CD4-positive, alpha-beta T cell treated with Interleukin-17A for 4 hours (primary cell): ENCODE results near the gene TUBE1.

Experiments used
- DNase-seq: peaks from one replicate; pipeline ENCODE4 v3.0.0-alpha.2; 2020; ENCODE audit warnings: mixed read lengths

Gene TUBE1

DNA sequence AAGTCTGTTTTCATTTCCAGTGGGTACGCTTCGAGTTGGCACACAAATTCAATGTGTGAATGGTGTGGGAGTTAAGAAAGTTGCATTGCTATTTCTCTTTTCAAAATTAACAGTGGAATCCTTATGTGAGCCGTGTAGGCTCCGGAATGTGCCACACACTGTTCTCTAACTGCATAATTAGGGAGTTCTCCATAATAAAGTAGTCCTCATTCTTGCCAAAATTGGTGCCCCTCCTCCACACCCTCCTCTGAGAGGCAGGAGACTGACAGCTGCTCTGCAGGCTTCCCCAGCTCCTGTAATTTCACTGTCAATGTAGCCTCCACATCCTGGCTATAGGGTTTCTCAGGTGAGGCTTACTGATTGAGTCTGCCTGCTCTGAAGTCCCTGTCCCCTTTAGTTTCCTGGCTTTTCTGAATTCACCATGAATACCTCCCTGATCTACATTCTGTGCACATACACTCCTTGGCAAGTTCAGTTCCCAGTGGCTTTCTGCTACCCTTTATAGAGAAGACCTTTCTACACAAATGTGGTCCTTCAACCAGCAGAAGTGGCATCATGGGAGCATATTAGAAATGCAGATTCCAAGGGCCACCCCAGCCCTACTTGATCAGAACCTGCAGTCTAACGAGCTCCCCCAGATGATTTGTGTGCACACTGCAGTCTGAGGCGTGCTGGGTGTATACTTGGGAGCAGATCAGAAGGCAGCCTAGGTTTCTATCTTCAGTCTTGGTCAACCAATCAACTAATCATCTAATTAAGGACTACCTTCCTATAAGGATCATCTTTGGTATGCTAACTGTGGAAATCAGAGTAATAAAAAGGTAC lies 53.3 kb downstream of the TUBE1 start:
- DNase-seq: peak; percentile 22

DNA sequence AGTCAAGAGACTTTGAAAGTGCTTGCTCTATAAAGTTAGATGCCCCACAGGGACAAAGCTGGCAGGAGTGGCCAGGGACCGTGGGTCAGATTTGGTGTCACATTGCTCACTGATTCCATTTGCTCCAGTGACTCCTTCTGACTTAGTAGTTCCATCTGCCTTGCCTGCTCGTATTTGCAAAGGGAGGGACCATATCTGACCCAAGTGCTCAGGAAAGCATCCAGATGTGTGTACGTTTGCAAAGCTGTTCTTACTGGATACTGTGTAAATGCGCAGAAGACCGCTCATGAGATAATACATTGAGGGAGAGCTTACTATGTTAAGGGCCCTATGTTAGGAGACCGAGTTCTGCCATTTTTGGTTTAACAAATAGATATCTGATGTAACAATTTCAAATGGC lies 54.6 kb downstream of the TUBE1 start:
- no peak for DNase-seq

DNA sequence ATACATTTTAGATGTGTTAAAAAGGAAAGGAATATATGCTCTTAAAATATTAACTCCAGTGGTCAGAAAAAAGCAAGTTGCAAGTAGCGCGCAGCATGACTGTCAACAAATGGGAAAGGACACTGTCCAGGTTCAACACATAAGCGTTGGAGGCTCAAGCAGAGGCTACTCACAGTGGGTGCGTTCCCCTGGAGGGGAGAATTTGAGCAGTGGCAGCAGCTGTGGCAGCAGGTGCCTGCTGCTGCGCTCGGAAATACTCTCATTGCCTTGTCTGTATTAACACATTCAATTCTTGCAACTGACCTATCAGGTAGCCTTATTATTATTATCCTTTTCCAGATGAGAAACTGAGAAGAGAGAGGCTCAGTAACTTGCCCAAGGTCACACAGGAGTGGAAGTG lies 55.3 kb downstream of the TUBE1 start:
- no peak for DNase-seq

DNA sequence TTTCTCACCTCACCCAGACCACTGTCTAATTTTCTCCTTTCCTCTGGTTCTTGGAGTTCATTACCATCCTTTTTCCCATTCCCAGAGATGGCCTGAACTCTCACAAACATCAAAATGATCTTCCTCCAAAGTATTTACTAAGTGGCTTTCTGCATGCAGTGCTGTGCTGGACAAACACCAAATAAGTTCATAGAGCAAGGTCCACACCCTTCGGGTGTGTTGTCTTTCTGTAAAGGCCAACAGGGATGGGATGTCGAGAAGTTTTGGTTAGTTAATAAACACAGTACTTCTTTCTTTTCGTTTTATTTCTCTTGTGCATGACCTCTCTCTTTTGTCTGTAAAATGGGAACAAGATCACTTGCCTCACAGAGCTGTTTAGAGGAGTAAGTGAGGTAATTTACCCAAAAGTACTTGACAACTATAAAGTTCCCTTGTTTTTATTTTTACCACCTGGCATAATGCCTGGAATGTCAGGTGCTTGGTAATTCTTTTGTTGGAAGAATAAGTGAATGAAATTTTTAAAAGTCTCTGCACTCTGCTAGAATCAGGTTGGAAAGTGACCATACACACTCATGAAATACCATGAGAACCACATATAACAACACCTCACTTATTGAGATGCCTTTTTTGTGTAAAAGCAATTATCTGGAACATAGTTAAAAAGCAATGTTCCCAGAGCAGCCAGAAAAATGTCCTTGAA lies 56.2 kb downstream of the TUBE1 start:
- no peak for DNase-seq

DNA sequence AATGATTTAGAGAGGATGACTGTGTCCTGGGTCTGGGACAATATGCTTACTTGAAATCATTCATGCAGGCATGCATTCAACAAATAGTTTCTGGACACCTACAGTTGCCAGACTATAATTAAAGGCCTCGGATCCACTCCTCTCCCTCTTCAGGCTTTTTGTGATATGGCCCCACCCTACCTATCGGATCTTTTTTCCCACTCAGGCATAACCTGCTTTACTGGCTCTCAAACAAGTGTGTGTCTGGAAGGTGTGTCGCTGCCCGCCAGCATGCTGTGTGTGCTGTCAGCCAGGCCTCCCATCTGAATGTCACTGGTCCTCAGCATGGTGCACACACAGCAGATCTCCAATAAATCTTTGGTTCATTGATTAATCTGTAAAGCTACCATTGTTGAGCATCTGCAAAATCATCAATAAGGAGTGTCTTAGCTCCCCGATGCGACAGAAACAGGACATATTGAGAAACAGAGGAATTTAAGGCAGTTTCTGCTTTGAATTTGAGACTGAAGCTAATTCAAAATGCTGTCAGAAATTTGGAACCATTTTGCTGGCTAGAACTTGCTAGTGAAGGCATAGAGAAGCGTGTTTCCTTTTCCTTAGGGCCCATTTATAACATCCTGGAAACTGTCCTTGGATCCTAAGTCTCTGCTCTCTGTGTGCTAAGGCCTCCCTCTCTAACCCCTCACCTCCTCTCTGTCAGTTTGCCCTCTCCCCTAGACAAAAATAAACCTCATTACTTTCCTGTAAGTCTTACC lies 56.9 kb downstream of the TUBE1 start:
- DNase-seq: no peak

DNA sequence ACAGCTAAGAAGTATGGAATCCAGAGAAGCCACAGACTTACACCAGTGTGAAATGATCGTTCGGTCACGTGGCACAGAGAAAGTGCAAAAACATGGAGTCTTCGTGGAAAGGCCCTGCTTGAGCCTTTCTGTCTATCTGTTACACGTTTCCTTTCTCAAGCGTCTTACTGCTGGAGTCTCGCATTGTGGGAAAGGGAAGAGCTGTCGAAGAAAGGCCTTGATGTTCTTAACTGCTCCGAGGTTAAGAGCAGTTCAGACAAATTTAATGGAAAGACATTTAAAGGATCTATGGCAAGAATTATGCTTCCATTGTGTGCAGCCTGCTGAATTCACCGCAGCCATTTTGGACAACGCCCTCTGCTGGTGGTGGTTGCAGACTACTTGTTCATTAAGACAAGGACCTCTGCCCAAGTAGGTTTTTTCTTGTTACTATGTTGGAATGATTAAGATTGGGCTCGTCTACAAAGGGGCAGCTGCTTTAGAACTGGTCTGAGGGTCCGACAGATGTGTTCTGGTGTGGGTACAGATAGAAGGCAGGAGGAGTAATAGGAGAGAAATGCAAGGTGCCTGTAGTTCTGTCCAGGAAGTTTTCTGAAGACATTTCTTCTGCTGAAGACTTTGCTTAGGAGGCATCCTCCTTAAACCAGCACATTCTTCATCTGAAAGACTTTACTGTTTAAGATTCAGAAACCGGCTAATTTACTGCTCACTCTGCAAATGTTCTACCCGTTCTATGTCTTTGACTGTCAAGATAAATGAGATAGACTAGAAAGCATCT lies 58.0 kb downstream of the TUBE1 start:
- peak; percentile 81 for DNase-seq

DNA sequence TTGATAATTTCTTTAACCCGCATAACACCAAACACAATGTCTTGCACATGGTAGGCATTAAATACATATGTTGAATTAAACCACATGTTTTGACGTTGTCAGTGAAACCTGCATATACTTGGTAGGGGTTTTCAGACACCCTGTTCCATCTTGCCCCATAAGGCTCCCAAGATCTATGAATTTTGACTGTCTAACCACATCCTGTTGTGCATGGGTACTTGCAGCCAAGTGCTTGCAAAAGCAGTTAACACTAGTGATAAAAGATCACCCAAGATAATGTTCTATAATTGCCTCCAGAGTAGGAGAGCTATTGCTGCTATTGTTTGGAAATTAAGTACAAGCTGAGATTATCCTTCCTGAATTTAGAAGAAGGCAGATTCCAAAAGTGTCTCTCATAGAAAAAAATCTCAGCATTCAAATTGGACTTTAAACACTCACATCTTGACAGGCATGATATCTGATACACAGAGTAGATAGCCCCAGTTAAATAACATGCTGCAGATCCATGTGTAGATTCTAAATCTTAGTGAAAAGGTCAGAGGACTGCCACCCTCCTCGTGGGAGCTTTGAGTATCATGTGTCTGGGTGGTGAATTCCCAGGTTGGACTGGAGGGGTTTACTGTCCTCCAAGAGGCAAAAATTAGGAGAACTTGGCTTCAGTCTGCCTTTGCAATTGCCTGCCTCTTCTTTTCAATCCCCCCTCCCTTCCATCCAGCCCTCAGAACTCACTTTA lies 59.2 kb downstream of the TUBE1 start:
- DNase-seq: peak; percentile 56

DNA sequence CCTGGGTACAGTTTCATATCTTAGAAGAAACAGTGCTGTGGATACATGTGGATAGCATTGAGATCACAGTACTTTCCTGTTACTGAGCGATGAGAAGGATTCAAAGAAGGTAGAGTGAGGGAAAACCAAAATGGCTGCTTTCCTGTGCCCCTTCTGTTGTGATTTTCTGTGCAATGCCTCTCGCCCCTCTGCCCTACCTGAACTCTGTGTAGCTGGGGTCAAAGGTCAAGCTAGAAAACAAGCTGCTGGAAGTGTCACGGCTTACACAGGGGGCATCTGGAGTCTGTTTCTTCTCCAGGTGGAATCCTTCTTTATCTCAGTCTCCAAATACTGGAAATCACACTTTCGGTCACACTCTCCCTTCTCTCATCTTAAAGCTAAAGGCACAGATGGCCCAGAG lies 60.3 kb downstream of the TUBE1 start:
- no peak for DNase-seq

DNA sequence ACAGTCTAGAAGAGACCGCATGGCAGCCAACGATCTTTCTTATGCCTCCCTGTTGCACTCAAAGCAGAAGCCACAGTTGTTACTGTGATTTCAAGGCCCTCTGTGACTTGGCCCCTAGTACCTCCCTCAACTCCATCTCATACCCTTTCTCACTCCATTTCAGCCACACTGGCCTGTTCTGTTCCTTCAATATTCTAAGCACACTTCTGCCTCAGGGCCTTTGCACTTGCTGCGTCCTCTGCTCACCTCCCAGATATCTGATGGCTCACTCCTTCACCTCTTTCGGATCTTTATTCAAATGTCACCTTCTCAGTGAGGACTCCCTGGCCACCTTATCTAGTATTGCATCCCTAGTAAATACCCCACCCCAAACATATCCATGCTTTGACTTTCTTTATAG lies 62.8 kb downstream of the TUBE1 start:
- DNase-seq: no peak

DNA sequence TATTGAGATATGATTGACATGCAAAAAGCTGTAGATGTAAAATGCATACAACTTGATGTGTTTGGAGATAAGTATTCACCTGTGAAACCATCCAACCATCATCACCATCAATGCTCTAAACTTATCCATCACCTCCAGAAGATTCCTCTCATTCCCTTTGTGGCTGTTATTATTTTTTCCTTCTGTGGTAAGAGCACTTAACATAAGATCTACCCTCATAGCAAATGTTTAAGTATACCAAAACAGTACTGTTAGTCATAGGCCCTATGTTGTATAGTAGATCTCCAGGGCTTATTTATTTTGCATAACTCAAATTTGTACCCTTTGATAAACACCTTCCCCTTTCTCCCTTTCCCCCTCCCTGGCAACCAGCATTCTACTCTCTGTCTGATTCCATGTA lies 64.5 kb downstream of the TUBE1 start:
- no peak for DNase-seq

DNA sequence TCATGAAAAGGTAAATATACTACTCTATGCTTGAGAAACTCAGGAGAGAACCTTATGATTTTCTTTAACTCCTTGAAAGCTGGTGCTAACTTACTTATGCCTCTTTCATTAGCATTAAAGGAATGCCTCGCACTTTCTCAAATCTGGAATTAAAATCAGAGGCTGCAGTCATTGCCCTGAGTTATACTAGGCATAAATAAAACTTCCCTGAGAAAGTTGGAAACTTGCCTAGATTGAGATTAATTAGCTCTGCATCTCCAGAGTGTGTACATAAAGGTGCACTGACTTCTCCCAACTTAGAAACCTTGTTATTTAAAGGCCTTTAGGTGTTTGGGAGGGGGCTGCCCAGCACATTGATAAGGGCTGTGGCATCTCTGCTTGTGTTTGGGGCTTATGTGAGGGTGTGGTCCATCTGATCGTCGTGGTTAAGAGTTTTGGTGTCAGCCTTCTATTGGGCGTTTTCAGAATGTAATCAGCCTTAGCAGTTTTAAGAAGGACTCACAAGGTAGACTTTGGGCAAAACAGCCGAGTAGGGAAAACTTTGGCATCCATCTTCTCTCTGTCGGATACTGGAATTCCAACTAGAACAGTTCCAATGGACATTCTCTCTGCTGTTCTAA lies 65.5 kb downstream of the TUBE1 start:
- DNase-seq: no peak
